Astrocyte of the cerebellum (primary cell): ENCODE data around the gene GIMAP5.

ENCODE experiments used
- DNase-seq: peaks from one replicate; pipeline ENCODE4 v3.0.0-alpha.2; 2011; ENCODE audit warnings: low read depth
- H3K4me3 ChIP-seq: 2 replicates; pipeline ENCODE4 v1.5.1; 2011; ENCODE audit warnings: mild to moderate bottlenecking, low read depth, low read length, moderate library complexity
- CTCF ChIP-seq: IDR thresholded peaks from 2 replicates; pipeline ENCODE4 v1.5.1; 2012; ENCODE audit warnings: low read length, low read depth, moderate library complexity, mild to moderate bottlenecking; ENCODE audit errors: missing control alignments
- in situ Hi-C: cut with HindIII; loops from 2 replicates; pipeline ENCODE4 v1.10.0; 2017; ENCODE audit warnings: low sequenced_read_pairs

GIMAP5 gene

GRCh38 chr7:150778014-150778737 is 41.0 kb downstream of the GIMAP5 start:
- TF ChIP-seq CTCF: no peak
- H3K4me3 ChIP-seq: no peak overlapping the region
- in situ Hi-C loops: no loop called here
- DNase-seq: no peak

GRCh38 chr7:150778738-150779301 is 41.6 kb downstream of the GIMAP5 start:
- in situ Hi-C loops: no loop called here
- TF ChIP-seq CTCF: peak; percentile 87
- H3K4me3 ChIP-seq: no peak overlapping the region
- DNase-seq: peak; percentile 39

GRCh38 chr7:150780292-150780691 is 43.1 kb downstream of the GIMAP5 start:
- no peak overlapping the region for H3K4me3 ChIP-seq
- TF ChIP-seq CTCF: no peak
- in situ Hi-C loops: no loop called here
- DNase-seq: no peak

- no peak for TF ChIP-seq CTCF
- DNase-seq: no peak
- in situ Hi-C loops: no loop called here
- no peak overlapping the region for H3K4me3 ChIP-seq
Observed at GRCh38 chr7:150781103-150781502, 43.9 kb downstream of the GIMAP5 start.

GRCh38 chr7:150781961-150782360 is 44.7 kb downstream of the GIMAP5 start:
- no peak overlapping the region for H3K4me3 ChIP-seq
- no peak for TF ChIP-seq CTCF
- in situ Hi-C loops: no loop called here
- no peak for DNase-seq

GRCh38 chr7:150784120-150784736 is 47.0 kb downstream of the GIMAP5 start:
- DNase-seq: no peak
- no peak overlapping the region for H3K4me3 ChIP-seq
- in situ Hi-C loops: no loop called here
- no peak for TF ChIP-seq CTCF
